Pons (tissue), 1 donor: ENCODE results near the gene KIAA0040.
A peak's percentile ranks its signal among the peaks of the same experiment; 100 is the strongest.

Source experiments
- DNase-seq: peaks from one replicate; pipeline ENCODE4 v3.0.0-alpha.2; 2016; ENCODE audit warnings: low spot score

KIAA0040 gene

GRCh38 chr1:175171036-175171913 lies 21.3 kb downstream of the KIAA0040 start:
- DNase-seq: no peak

- DNase-seq: no peak
Observed at GRCh38 chr1:175169286-175170018, 23.1 kb downstream of the KIAA0040 start.

GRCh38 chr1:175168782-175169181 lies 23.8 kb downstream of the KIAA0040 start:
- DNase-seq: no peak

- DNase-seq: no peak
Observed at GRCh38 chr1:175167861-175168260, 24.7 kb downstream of the KIAA0040 start.

GRCh38 chr1:175166746-175167145 lies 25.8 kb downstream of the KIAA0040 start:
- DNase-seq: no peak

- DNase-seq: no peak
Observed at GRCh38 chr1:175164751-175165150, 27.8 kb downstream of the KIAA0040 start.

- DNase-seq: no peak
Observed at GRCh38 chr1:175163702-175164101, 28.9 kb downstream of the KIAA0040 start.

- DNase-seq: no peak
Observed at GRCh38 chr1:175162955-175163354, 29.6 kb downstream of the KIAA0040 start.

GRCh38 chr1:175158170-175158591 lies 34.4 kb downstream of the KIAA0040 start:
- DNase-seq: no peak

GRCh38 chr1:175157200-175157599 lies 35.4 kb downstream of the KIAA0040 start:
- no peak for DNase-seq

- DNase-seq: no peak
Observed at GRCh38 chr1:175155936-175156335, 36.6 kb downstream of the KIAA0040 start.

GRCh38 chr1:175155473-175155856 lies 37.1 kb downstream of the KIAA0040 start:
- DNase-seq: no peak

GRCh38 chr1:175154629-175155472 lies 37.7 kb downstream of the KIAA0040 start:
- DNase-seq: peak; percentile 59

- peak; percentile 35 for DNase-seq
Observed at GRCh38 chr1:175152006-175152652, 40.4 kb downstream of the KIAA0040 start.

GRCh38 chr1:175150596-175151319 lies 41.8 kb downstream of the KIAA0040 start:
- DNase-seq: no peak

- DNase-seq: no peak
Observed at GRCh38 chr1:175148068-175148467, 44.5 kb downstream of the KIAA0040 start.

- DNase-seq: no peak
Observed at GRCh38 chr1:175147569-175147968, 45.0 kb downstream of the KIAA0040 start.

- DNase-seq: no peak
Observed at GRCh38 chr1:175146529-175147213, 45.9 kb downstream of the KIAA0040 start.

GRCh38 chr1:175145899-175146528 lies 46.6 kb downstream of the KIAA0040 start:
- DNase-seq: no peak

- DNase-seq: no peak
Observed at GRCh38 chr1:175138579-175138978, 54.0 kb downstream of the KIAA0040 start.
